HepG2 (cell line): ENCODE results near the gene GJA5. TPM values are rescaled to one million over a fixed set of nuclear protein-coding genes. Genes with fewer than 3 reads are reported as not detected.

Experiments
- DRAP1 ChIP-seq: IDR thresholded peaks from 2 replicates; pipeline ENCODE4 v1.6.1; 2016; ENCODE audit warnings: missing genetic modification reagents, missing compliant biosample characterization
- FLYWCH1 ChIP-seq: sonication (generic); formaldehyde crosslinking; IDR thresholded peaks from 2 replicates; pipeline ENCODE4 v1.8.1; 2023; ENCODE audit warnings: mild to moderate bottlenecking, missing genetic modification reagents
- FOXM1 ChIP-seq: sonication (generic); formaldehyde crosslinking; IDR thresholded peaks from 2 replicates; pipeline ENCODE4 v1.5.0; 2020; ENCODE audit warnings: missing genetic modification reagents
- FUBP1 ChIP-seq: sonication (generic); formaldehyde crosslinking; IDR thresholded peaks from 2 replicates; pipeline ENCODE4 v1.5.1; 2020; ENCODE audit warnings: missing genetic modification reagents, mild to moderate bottlenecking, borderline replicate concordance
- HDAC6 ChIP-seq: fragments of 200-600 bp; sonication (generic); IDR thresholded peaks from 2 replicates; pipeline ENCODE4 v1.7.0; 2017; ENCODE audit warnings: mild to moderate bottlenecking, antibody characterized with exemption, low read length, low read depth
- JUN ChIP-seq: sonication (generic); formaldehyde crosslinking; IDR thresholded peaks from 2 replicates; pipeline ENCODE4 v1.4.0; 2020; ENCODE audit warnings: mild to moderate bottlenecking, missing genetic modification reagents
- POGK ChIP-seq: sonication (generic); formaldehyde crosslinking; conservative IDR thresholded peaks from 2 replicates; pipeline ENCODE4 v1.8.0; 2022; ENCODE audit warnings: mild to moderate bottlenecking, moderate library complexity, missing genetic modification reagents
- RARG ChIP-seq: sonication (generic); formaldehyde crosslinking; IDR thresholded peaks from 2 replicates; pipeline ENCODE4 v1.4.0; 2020; ENCODE audit warnings: low read depth, mild to moderate bottlenecking, missing genetic modification reagents
- SYNCRIP ChIP-seq: fragments of 200-400 bp; formaldehyde crosslinking; IDR thresholded peaks from 2 replicates; pipeline ENCODE4 v1.6.1; 2018; ENCODE audit warnings: mild to moderate bottlenecking, low read depth, low read length; ENCODE audit not compliant: insufficient read depth
- ZFP1 ChIP-seq: IDR thresholded peaks from 2 replicates; pipeline ENCODE4 v1.6.1; 2016
- ZNF121 ChIP-seq: sonication (generic); formaldehyde crosslinking; IDR thresholded peaks from 2 replicates; pipeline ENCODE4 v1.5.0; 2020; ENCODE audit warnings: mild to moderate bottlenecking, missing genetic modification reagents
- ZNF33A ChIP-seq: sonication (generic); formaldehyde crosslinking; IDR thresholded peaks from 2 replicates; pipeline ENCODE4 v1.5.1; 2020; ENCODE audit warnings: missing genetic modification reagents, mild to moderate bottlenecking, moderate library complexity, borderline replicate concordance
- ZNF383 ChIP-seq: sonication (generic); formaldehyde crosslinking; IDR thresholded peaks from 2 replicates; pipeline ENCODE4 v1.4.0; 2020; ENCODE audit warnings: missing genetic modification reagents, mild to moderate bottlenecking, borderline replicate concordance
- ZNF407 ChIP-seq: sonication (generic); formaldehyde crosslinking; IDR thresholded peaks from one replicate; pipeline ENCODE4 v1.5.1; 2020; ENCODE audit warnings: mild to moderate bottlenecking, missing genetic modification reagents; ENCODE audit errors: not compliant biosample characterization
- ZNF431 ChIP-seq: sonication (generic); formaldehyde crosslinking; IDR thresholded peaks from 2 replicates; pipeline ENCODE4 v1.9.0; 2022; ENCODE audit warnings: missing genetic modification reagents, low read depth, mild to moderate bottlenecking, borderline replicate concordance
- ZNF768 ChIP-seq: sonication (generic); formaldehyde crosslinking; IDR thresholded peaks from 2 replicates; pipeline ENCODE4 v1.4.0; 2020; ENCODE audit warnings: missing genetic modification reagents
- ZNF841 ChIP-seq: sonication (generic); formaldehyde crosslinking; IDR thresholded peaks from 2 replicates; pipeline ENCODE4 v1.8.1; 2023; ENCODE audit warnings: missing genetic modification reagents, borderline replicate concordance
- ZNF878 ChIP-seq: sonication (generic); formaldehyde crosslinking; IDR thresholded peaks from 2 replicates; pipeline ENCODE4 v1.8.1; 2023; ENCODE audit warnings: mild to moderate bottlenecking, missing genetic modification reagents, moderate library complexity
- ZNF879 ChIP-seq: sonication (generic); formaldehyde crosslinking; IDR thresholded peaks from 2 replicates; pipeline ENCODE4 v1.8.1; 2023; ENCODE audit warnings: missing genetic modification reagents
- polyA plus RNA-seq, 8 experiments: library from polyadenylated mRNA; depleted of rRNA in 3 of 8; stranded (reverse) in 7 of 8; unstranded in 1 of 8; fragments of >200 nt; fragmentation: Illumina TruSeq in 4 of 8; extraction: Trizol in 4 of 8; gene quantifications; 2 replicates each; pipeline versions ENCODE4 v1.2.1 to v1.2.3, GENCODE V29; 2011 to 2016; ENCODE audit warnings: low read depth in 4 of 8, missing spikeins in 1 of 8, mixed read lengths in 1 of 8; ENCODE audit not compliant: insufficient read depth in 1 of 8
- total RNA-seq, 5 experiments: library from RNA; depleted of rRNA; stranded (reverse); fragments of >200 nt; fragmentation: Illumina TruSeq; extraction: Trizol; gene quantifications; 2 replicates each; pipeline ENCODE4 v1.2.3, GENCODE V29; 2016; ENCODE audit warnings: low read depth in 1 of 5

The GJA5 gene
- total and polyA plus RNA-seq, 2 of the 13 experiments (the other 11 are each of a cell fraction or from before 2014, with no cell fraction given), result not detected

- no peak for TF ChIP-seq ZNF407 (CRISPR knock-in tag)
- no peak for TF ChIP-seq SYNCRIP
- no peak for TF ChIP-seq FUBP1 (CRISPR knock-in tag)
- peak; percentile 80; the same call in 1 of the 2 replicates for TF ChIP-seq ZFP1 (CRISPR knock-in tag)
- TF ChIP-seq JUN, result no peak
- TF ChIP-seq FLYWCH1 (CRISPR knock-in tag), result no peak
- 0 out of 2 replicates have a peak, but pooled peaks have one; percentile 49 for TF ChIP-seq ZNF878 (CRISPR knock-in tag)
- no peak for TF ChIP-seq RARG (CRISPR knock-in tag)
- no peak for TF ChIP-seq ZNF841 (CRISPR knock-in tag)
- no peak for TF ChIP-seq ZNF431
- TF ChIP-seq ZNF879, result no peak
- TF ChIP-seq ZNF768 (CRISPR knock-in tag), result no peak
- TF ChIP-seq ZNF383 (CRISPR knock-in tag), result no peak
- TF ChIP-seq POGK (CRISPR knock-in tag), result no peak
- no peak for TF ChIP-seq FOXM1
- TF ChIP-seq ZNF33A (CRISPR knock-in tag), result no peak
- no peak for TF ChIP-seq DRAP1
- TF ChIP-seq ZNF121 (CRISPR knock-in tag), result no peak
- no peak for TF ChIP-seq HDAC6
Measured at GRCh38 chr1:147808025-147808424, 47.6 kb upstream of the GJA5 start (continued).
